Tracheal epithelial cell (primary cell): ENCODE data around the gene MAGEB5. TPM values are rescaled to one million over a fixed set of nuclear protein-coding genes. Genes with fewer than 3 reads are reported as not detected.

Experiments used
- total RNA-seq: library from RNA; depleted of rRNA; stranded (reverse); fragments of >200 nt; gene quantifications from 2 replicates; pipeline ENCODE4 v1.2.1, GENCODE V29; 2014

MAGEB5 gene, protein sequence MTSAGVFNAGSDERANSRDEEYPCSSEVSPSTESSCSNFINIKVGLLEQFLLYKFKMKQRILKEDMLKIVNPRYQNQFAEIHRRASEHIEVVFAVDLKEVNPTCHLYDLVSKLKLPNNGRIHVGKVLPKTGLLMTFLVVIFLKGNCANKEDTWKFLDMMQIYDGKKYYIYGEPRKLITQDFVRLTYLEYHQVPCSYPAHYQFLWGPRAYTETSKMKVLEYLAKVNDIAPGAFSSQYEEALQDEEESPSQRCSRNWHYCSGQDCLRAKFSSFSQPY
- not detected in 2 replicates for total RNA-seq

DNA sequence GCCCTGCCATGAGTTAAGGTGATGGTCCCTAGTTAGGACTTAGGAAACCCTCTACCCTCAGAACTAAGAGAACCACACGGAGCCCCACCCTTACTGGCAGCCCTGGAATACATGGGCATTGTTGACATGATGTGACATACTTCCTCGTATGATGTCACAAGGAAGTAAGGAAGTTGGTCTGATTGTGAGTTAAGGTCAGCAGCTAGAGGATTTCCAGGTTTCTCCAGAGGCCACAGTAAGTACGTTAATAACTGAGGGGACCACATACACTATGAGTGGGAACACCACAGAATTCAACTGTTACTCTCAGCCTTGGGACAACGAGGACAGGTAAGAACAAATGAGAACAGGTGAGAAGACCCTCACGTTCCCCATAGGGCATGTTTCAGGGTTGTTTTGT, at the start of gene MAGEB5:
TSS of gene MAGEB5 (plus strand) at position 301 of the 400 bp plus-strand sequence. CDS start 1,133 bp downstream, outside the sequence.

GRCh38 chrX:26192204-26192603, 23.8 kb upstream of the MAGEB5 start, which contains the start of gene MAGEB6:
Gene MAGEB6 (plus strand): TSS chrX:26192440. CDS start chrX:26193847, 1,407 bp downstream.

Other genes starting within 250 kb of the MAGEB5 start
- not detected in 2 replicates for gene MAGEB18, start 77.8 kb upstream of the MAGEB5 start, total RNA-seq
- not detected in 2 replicates for gene MAGEB6B, start 55.6 kb upstream of the MAGEB5 start, total RNA-seq
- gene MAGEB6, start 23.7 kb upstream of the MAGEB5 start, total RNA-seq = not detected in 2 replicates